ENCODE measurements around the gene KLF2. TPM values are rescaled to one million over a fixed set of nuclear protein-coding genes. Genes with fewer than 3 reads are reported as not detected.

KLF2 gene
- total and polyA plus RNA-seq, 2 of the 13 experiments (the other 11 are each of a cell fraction or from before 2014, with no cell fraction given), result not detected

DNA sequence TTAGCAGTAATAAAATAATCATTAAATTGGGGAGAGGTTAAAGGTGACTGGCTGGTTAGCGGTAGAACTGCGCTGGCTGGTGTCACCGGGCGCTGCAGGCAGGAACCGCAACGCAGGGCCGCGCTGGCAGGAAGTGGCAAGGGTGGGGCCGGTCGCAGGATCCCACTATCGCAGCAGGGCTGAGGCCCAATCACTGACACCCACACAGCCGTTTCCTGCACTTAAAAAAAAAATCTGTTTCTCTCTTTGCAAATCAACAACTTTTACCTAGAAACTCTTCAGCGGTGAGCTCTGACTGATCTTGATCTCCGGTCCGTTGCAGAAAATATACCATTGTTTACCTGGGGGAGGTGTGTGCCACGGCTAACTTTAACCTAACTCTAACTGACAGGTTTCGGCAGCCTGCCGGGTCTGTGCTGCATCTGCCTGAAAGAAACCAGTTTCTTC is 46.9 kb downstream of the KLF2 start (continued):
- TF ChIP-seq, protein P1, sequence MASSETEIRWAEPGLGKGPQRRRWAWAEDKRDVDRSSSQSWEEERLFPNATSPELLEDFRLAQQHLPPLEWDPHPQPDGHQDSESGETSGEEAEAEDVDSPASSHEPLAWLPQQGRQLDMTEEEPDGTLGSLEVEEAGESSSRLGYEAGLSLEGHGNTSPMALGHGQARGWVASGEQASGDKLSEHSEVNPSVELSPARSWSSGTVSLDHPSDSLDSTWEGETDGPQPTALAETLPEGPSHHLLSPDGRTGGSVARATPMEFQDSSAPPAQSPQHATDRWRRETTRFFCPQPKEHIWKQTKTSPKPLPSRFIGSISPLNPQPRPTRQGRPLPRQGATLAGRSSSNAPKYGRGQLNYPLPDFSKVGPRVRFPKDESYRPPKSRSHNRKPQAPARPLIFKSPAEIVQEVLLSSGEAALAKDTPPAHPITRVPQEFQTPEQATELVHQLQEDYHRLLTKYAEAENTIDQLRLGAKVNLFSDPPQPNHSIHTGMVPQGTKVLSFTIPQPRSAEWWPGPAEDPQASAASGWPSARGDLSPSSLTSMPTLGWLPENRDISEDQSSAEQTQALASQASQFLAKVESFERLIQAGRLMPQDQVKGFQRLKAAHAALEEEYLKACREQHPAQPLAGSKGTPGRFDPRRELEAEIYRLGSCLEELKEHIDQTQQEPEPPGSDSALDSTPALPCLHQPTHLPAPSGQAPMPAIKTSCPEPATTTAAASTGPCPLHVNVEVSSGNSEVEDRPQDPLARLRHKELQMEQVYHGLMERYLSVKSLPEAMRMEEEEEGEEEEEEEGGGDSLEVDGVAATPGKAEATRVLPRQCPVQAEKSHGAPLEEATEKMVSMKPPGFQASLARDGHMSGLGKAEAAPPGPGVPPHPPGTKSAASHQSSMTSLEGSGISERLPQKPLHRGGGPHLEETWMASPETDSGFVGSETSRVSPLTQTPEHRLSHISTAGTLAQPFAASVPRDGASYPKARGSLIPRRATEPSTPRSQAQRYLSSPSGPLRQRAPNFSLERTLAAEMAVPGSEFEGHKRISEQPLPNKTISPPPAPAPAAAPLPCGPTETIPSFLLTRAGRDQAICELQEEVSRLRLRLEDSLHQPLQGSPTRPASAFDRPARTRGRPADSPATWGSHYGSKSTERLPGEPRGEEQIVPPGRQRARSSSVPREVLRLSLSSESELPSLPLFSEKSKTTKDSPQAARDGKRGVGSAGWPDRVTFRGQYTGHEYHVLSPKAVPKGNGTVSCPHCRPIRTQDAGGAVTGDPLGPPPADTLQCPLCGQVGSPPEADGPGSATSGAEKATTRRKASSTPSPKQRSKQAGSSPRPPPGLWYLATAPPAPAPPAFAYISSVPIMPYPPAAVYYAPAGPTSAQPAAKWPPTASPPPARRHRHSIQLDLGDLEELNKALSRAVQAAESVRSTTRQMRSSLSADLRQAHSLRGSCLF (CRISPR knock-in tag; IDR thresholded peaks at IDR 0.05; ENCODE audit: borderline replicate concordance), result no peak
- TF ChIP-seq, protein P2, sequence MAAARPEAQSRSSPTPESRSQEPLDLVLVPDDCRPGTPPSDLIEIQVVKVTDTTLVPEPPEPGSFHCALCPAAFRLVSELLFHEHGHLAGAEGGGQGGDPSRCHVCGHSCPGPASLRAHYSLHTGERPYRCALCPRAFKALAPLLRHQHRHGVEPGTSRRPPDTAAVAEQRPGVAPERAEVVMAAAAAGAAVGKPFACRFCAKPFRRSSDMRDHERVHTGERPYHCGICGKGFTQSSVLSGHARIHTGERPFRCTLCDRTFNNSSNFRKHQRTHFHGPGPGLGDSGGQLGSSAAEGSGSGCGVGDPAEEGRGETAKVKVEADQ (CRISPR knock-in tag; IDR thresholded peaks at IDR 0.05; ENCODE audit: borderline replicate concordance), result no peak
- no peak for TF ChIP-seq ZNF780A (CRISPR knock-in tag; IDR thresholded peaks at IDR 0.05)
- TF ChIP-seq SKI (IDR thresholded peaks at IDR 0.05; ENCODE audit: partially characterized antibody), result no peak
- TF ChIP-seq EHMT2 (IDR thresholded peaks at IDR 0.05; ENCODE audit: borderline replicate concordance, low read depth, low read length), result no peak
- TF ChIP-seq, protein P3, sequence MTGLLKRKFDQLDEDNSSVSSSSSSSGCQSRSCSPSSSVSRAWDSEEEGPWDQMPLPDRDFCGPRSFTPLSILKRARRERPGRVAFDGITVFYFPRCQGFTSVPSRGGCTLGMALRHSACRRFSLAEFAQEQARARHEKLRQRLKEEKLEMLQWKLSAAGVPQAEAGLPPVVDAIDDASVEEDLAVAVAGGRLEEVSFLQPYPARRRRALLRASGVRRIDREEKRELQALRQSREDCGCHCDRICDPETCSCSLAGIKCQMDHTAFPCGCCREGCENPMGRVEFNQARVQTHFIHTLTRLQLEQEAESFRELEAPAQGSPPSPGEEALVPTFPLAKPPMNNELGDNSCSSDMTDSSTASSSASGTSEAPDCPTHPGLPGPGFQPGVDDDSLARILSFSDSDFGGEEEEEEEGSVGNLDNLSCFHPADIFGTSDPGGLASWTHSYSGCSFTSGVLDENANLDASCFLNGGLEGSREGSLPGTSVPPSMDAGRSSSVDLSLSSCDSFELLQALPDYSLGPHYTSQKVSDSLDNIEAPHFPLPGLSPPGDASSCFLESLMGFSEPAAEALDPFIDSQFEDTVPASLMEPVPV (CRISPR knock-in tag; IDR thresholded peaks at IDR 0.05), result no peak
- TF ChIP-seq, protein P4, sequence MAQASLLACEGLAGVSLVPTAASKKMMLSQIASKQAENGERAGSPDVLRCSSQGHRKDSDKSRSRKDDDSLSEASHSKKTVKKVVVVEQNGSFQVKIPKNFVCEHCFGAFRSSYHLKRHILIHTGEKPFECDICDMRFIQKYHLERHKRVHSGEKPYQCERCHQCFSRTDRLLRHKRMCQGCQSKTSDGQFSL (CRISPR knock-in tag; IDR thresholded peaks at IDR 0.05), result no peak

Data from HepG2 (cell line).